ENCODE results near the gene CACHD1.

The CACHD1 gene

DNA sequence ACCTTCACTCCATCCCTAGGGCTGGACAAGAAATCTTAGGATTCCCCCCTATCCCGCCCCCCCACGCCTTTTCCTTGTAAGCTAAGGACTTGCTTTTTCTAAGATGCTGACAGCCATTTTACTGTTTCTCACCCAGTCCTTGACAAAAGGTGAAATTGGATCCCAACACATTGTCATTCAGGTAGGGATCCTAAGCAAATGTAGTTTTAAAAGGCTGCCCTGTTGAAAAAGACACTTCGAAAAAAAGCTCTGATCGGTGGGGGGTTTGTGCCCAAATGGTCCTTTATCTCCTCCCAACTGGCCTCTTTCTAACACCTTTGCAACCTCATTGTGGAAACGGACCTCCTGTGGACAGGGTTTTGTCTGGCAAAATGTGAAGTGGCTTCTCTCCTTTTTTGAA, 2.9 kb downstream of the CACHD1 start:
- FAIRE-seq = no peak

GRCh38 chr1:64473367-64473766, 3.4 kb downstream of the CACHD1 start:
- FAIRE-seq (no peak), DNase-seq (ENCODE audit: low spot score) (no peak)

More for the DNA sequence above, 2.9 kb downstream of the CACHD1 start:
- DNase-seq (ENCODE audit: low spot score) = no peak

DNA sequence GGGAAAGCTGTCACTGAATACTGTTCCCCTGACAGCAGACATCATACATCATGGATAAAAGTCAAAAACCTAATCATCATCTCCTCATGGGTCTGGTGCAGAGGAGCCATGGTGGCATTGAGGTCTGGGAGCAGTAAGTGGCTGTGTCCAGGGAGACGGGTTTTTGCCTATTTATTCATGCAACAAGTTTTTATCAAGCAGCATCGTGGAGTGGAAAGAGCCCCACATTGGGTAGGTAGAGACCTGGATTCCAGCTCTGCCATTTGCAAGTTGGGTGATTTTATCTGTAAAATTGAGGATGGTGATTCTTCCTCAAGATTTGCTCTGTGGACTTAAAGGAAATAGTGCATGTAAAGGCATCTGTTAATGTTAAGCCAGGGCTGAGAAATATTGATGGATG, 4.2 kb downstream of the CACHD1 start:
- FAIRE-seq (no peak), DNase-seq (ENCODE audit: low spot score) (no peak)

DNA sequence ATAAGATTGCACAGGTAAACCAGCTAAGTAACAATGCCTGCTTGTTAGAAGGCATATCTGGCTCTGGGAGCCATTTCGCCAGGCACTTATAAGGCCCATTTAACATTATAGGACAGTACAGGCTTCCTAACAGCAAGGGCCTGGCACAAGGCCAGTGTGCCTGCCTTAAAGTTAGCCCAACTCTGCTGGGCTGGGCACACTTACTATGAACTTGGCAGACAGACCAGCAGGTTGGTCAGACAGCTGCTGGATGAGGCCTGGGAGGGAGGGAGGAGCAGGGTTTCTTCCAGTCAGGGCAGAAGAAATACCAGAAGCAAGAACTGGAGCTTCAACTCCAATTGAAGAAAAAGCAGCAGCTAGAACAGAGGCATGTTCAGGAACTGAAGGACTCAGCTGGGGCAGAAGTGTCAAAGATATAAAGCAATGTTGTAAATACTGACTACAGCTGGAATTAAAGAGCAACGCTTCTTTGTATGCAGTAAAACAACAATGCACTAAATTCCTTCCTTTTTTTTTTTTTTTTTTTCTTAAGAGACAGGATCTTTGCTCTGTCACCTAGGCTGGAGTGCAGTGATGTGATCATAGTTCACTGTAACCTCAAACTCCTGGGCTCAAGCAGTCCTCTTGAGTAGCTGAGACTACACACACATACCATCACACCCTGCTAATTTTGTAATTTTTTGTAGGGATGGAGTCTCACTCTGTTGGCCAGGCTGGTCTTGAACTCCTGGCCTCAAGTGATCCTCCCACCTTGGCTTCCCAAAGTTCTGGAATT, 4.9 kb downstream of the CACHD1 start:
- DNase-seq (ENCODE audit: low spot score) = peak; percentile 33

GRCh38 chr1:64476251-64476952, 6.5 kb downstream of the CACHD1 start:
- peak; percentile 71 for DNase-seq (ENCODE audit: low spot score)
- FAIRE-seq = peak; percentile 80

More for the DNA sequence above, 4.9 kb downstream of the CACHD1 start:
- FAIRE-seq = peak; percentile 84

DNA sequence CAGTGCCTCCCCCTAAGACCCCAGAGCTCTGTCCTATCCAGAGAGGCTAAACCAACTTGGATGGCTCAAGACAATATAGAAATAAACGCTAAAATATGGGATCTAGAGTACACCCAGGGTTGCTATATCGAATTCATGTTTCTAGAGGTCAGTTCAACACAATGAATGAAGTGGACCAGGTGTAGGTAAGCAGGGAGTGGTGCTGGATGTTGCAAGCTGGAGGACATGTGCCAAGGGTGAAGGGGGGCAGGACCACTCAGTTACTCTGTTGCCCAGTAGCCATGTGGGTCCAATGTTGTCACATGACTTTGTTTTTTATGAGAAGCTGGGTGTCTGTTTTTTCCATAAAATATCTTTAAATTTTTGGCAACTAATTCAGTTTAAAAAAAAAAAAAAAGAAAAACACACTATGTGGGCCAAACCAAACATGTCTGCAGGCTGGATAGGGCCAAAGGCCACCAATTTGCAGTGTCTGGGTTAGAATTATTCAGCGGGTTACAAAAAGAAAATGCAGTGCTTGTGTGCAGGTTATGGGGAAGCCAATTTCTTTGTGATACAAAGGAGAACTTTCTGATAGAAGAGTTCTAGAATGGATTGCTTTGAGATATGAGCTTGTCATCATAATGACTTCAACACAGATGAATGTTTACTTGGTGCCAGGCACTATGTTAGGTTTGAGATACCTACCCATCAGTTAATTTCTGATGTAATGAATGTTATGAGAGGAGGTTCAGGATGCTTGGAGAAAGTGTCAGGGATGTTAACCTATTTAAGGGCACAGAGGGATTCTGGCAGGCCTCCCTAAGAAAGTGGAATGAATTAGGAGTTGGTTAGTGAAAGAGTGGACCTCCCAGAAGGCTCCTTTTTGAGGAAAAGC, 8.9 kb downstream of the CACHD1 start:
- no peak for FAIRE-seq

GRCh38 chr1:64479874-64480273, 9.9 kb downstream of the CACHD1 start:
- no peak for DNase-seq (ENCODE audit: low spot score)
- no peak for FAIRE-seq

More for the DNA sequence above, 8.9 kb downstream of the CACHD1 start:
- DNase-seq (ENCODE audit: low spot score) = no peak

GRCh38 chr1:64480999-64481772, 11.3 kb downstream of the CACHD1 start:
- DNase-seq (ENCODE audit: low spot score) (peak; percentile 7), FAIRE-seq (peak; percentile 91)

GRCh38 chr1:64482128-64482527, 12.2 kb downstream of the CACHD1 start:
- no peak for DNase-seq (ENCODE audit: low spot score)
- FAIRE-seq = no peak

GRCh38 chr1:64482720-64483119, 12.8 kb downstream of the CACHD1 start:
- DNase-seq (ENCODE audit: low spot score) (peak; percentile 73), FAIRE-seq (peak; percentile 95)

DNA sequence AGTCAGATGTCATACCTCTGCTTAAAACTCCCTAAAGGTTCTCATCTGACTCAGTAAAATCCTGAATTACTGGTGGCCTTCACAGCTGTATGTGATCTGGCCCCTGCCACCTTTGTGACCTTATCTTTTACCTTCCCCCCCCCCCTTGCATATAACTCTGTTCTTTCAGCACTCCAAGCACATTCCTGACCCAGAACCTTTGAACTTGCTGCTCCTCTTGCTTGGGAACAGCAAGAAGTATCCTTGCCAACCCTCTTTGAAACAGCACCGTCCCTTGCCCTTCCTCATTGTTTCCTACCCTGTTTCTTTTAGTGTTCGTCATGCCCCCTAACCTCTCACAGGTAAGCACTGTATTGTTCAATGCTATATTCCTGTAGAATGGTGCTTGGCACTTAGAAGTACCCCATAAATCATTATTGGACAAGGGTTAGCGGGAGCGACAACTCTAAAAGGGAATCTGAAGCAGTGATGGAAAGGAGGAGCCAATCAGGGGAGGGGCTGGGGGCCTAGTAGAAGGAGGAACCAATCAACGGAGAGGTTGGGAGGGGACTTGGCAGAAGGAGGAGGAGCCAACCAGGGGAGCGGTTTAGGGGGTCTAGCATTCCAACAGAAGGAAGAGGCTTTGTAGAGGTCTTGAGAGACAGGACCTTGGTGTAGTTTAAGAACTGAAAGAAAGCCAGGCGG, 13.9 kb downstream of the CACHD1 start:
- DNase-seq (ENCODE audit: low spot score) = no peak
- no peak for FAIRE-seq

GRCh38 chr1:64484651-64485050, 14.7 kb downstream of the CACHD1 start:
- DNase-seq (ENCODE audit: low spot score) (peak; percentile 75), FAIRE-seq (peak; percentile 91)

DNA sequence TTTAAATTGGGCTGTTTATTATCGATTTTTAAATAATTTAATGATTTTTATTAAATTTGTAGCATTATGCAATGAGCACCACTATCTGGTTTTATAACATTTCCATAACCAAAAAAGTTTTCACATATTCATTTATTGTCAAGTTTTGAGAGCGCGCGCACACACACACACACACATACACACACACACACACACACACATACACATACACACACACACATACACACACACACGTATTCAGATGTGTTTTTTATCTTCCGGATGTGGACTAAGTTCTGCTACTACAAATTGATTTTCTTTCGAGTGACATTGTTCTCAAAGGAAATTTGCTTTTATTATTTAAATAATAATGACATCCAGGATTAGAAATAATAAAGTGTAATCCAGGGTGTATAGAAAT, 16.3 kb downstream of the CACHD1 start:
- FAIRE-seq = no peak
- DNase-seq (ENCODE audit: low spot score) = no peak

DNA sequence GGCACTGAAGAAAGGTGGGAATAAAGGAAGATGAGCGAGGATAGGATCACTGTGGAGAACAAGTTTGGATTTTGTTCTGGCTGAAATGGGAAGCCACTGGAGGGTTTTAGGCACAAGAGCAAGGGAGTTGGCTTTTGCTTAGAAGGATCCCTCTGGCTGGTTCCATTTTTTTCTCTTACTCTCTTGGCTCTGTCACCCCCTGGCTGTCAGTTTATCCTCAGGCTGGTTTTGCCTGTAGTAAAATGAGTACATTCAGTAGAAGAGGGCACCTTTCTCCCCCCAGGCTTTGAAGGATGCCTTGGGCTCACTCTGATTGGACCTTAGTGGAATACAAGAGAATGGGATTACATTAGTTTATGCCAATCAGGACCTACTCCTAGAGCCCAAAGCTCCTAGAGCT, 17.1 kb downstream of the CACHD1 start:
- FAIRE-seq (no peak), DNase-seq (ENCODE audit: low spot score) (no peak)

GRCh38 chr1:64488862-64489261, 18.9 kb downstream of the CACHD1 start:
- DNase-seq (ENCODE audit: low spot score) = no peak
- FAIRE-seq = no peak

GRCh38 chr1:64489707-64490106, 19.8 kb downstream of the CACHD1 start:
- no peak for FAIRE-seq
- no peak for DNase-seq (ENCODE audit: low spot score)

GRCh38 chr1:64490213-64490818, 20.4 kb downstream of the CACHD1 start:
- DNase-seq (ENCODE audit: low spot score) (no peak), FAIRE-seq (no peak)

DNA sequence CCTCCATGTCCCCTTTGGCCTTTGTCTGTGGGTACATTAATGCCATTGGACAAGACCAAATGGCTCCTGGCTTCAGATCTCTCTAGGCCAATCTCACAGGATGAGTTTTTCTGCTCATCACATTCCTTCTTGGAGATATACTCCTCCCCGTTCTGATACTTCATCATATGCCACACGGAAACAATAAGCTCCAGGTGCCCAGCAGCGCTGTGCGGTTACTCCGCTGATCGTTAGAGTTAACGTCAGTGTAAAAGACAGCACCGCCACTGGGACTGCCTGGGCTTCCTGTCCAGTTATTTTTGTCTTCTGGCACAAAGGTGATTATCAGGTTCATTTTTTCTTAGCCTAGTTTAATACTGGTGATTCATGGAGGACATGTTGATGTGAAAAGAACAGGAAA, 22.5 kb downstream of the CACHD1 start:
- DNase-seq (ENCODE audit: low spot score) (no peak), FAIRE-seq (no peak)

GRCh38 chr1:64493831-64494230, 23.9 kb downstream of the CACHD1 start:
- FAIRE-seq (no peak), DNase-seq (ENCODE audit: low spot score) (no peak)

GRCh38 chr1:64494659-64495058, 24.7 kb downstream of the CACHD1 start:
- DNase-seq (ENCODE audit: low spot score) (no peak), FAIRE-seq (no peak)

Measured in RCC 7860 (cell line).